HEK293T (cell line): ENCODE measurements around the gene PDIK1L.

Source experiments
- CTBP1 ChIP-seq: fragments of 450-650 bp; IDR thresholded peaks from 2 replicates; pipeline ENCODE4 v1.6.1; 2016; ENCODE audit warnings: borderline replicate concordance
- ELF4 ChIP-seq: fragments of 450-650 bp; IDR thresholded peaks from 2 replicates; pipeline ENCODE4 v1.6.1; 2017; ENCODE audit warnings: antibody characterized with exemption
- FOXK2 ChIP-seq: fragments of 450-650 bp; IDR thresholded peaks from 2 replicates; pipeline ENCODE4 v1.6.1; 2016; ENCODE audit warnings: mild to moderate bottlenecking
- FOXM1 ChIP-seq: fragments of 450-650 bp; IDR thresholded peaks from 2 replicates; pipeline ENCODE4 v1.6.1; 2017; ENCODE audit warnings: mild to moderate bottlenecking, borderline replicate concordance
- HDGF ChIP-seq: fragments of 450-650 bp; IDR thresholded peaks from 2 replicates; pipeline ENCODE4 v1.6.1; 2017; ENCODE audit warnings: antibody characterized with exemption, borderline replicate concordance
- L3MBTL2 ChIP-seq: fragments of 450-650 bp; conservative IDR thresholded peaks from 2 replicates; pipeline ENCODE4 v1.6.1; 2016; ENCODE audit warnings: mild to moderate bottlenecking
- NFRKB ChIP-seq: fragments of 450-650 bp; IDR thresholded peaks from 2 replicates; pipeline ENCODE4 v1.6.1; 2016; ENCODE audit warnings: mild to moderate bottlenecking, moderate library complexity
- SP1 ChIP-seq: fragments of 450-650 bp; IDR thresholded peaks from 2 replicates; pipeline ENCODE4 v1.6.1; 2017
- SUZ12 ChIP-seq: fragments of 450-650 bp; IDR thresholded peaks from 2 replicates; pipeline ENCODE4 v1.6.1; 2016; ENCODE audit warnings: mild to moderate bottlenecking

DNA sequence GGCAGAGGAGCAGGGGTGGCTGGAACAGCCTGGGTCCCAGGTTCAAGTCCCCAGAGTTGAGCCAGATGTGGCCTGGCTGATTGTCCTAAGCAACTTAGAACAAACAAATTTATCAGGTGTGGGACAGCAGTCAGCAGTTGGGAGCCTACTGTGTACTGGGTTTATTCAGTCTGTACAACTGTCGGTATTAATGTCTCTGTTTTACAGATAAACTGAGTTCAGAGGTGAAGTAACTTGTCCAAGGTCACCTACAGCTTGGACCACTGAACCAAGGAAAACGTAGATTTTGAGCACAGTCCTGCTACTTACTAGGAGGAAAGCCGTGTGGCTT, 29.6 kb upstream of the PDIK1L start:
- TF ChIP-seq L3MBTL2 (no peak), SUZ12 (no peak), CTBP1 (no peak), SP1 (no peak), NFRKB (no peak), FOXM1 (no peak), FOXK2 (no peak), HDGF (no peak), ELF4 (no peak)
